ENCODE measurements around the gene SMOC1.

SMOC1 gene

GRCh38 chr14:70047598-70048312 lies 168.5 kb downstream of the SMOC1 start:
- no peak for DNase-seq

GRCh38 chr14:70048313-70048654 lies 169.1 kb downstream of the SMOC1 start:
- DNase-seq = no peak

- no peak for DNase-seq
Observed at GRCh38 chr14:70049605-70050004, 170.4 kb downstream of the SMOC1 start.

- DNase-seq = no peak
Observed at GRCh38 chr14:70050136-70050535, 170.9 kb downstream of the SMOC1 start.

- no peak for DNase-seq
Observed at GRCh38 chr14:70052990-70053389, 173.8 kb downstream of the SMOC1 start.

- DNase-seq = no peak
Observed at GRCh38 chr14:70057519-70058136, 178.4 kb downstream of the SMOC1 start.

GRCh38 chr14:70059545-70059944 lies 180.3 kb downstream of the SMOC1 start:
- no peak for DNase-seq

- DNase-seq = no peak
Observed at GRCh38 chr14:70061108-70061507, 181.9 kb downstream of the SMOC1 start.

- DNase-seq = no peak
Observed at GRCh38 chr14:70064136-70064865, 185.1 kb downstream of the SMOC1 start.

- DNase-seq = no peak
Observed at GRCh38 chr14:70067810-70068209, 188.6 kb downstream of the SMOC1 start.

- DNase-seq = no peak
Observed at GRCh38 chr14:70069186-70069585, 190.0 kb downstream of the SMOC1 start.

- DNase-seq = peak; percentile 37
Observed at GRCh38 chr14:70073924-70074566, 194.8 kb downstream of the SMOC1 start.

- no peak for DNase-seq
Observed at GRCh38 chr14:70077005-70077404, 197.8 kb downstream of the SMOC1 start.

- no peak for DNase-seq
Observed at GRCh38 chr14:70077720-70078119, 198.5 kb downstream of the SMOC1 start.

- DNase-seq = no peak
Observed at GRCh38 chr14:70078329-70078728, 199.1 kb downstream of the SMOC1 start.

- no peak for DNase-seq
Observed at GRCh38 chr14:70080076-70080475, 200.9 kb downstream of the SMOC1 start.
